Stimulated activated CD4-positive, alpha-beta T cell treated with anti-CD3 and anti-CD28 coated beads, Interleukin-12 subunit alpha, Interleukin-12 subunit beta, amount 100 ng/mL, for 24 hours (primary cell): Measurements from ENCODE around the gene CD72.
A peak's percentile ranks its signal among the peaks of the same experiment; 100 is the strongest.

Experiments used
- DNase-seq, 2 experiments: peaks; one replicate each; pipeline ENCODE4 v3.0.0-alpha.2; 2020; ENCODE audit warnings: low read depth in 2 of 2

The CD72 gene

GRCh38 chr9:35618325-35618727 is at the start of gene CD72:
Gene CD72 (minus strand): TSS chr9:35618413. CDS start chr9:35618303, 110 bp downstream.
- no peak for DNase-seq

- DNase-seq, result no peak
Observed at GRCh38 chr9:35667939-35668338, 49.7 kb upstream of the CD72 start.

- no peak for DNase-seq
Observed at GRCh38 chr9:35666549-35666948, 48.3 kb upstream of the CD72 start.

DNA sequence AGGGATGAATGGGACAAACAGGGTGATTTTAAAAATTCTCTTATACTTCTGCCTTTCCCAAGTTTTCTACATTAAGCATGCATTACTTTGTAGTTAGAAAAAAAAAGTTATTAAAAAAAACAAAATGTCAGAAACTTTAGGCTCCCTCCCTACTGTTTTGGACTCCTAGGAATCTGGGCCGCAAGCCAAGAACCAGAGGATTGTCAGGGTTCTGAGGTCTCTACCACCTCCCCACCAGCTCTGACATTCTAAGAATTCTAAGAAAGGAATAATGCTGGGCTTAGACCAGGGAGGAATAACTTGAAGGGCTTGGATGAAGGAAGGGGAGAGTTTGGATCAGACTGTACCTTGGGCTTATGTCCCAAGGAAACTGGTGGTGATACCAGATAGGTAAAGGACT is 47.8 kb upstream of the CD72 start:
- DNase-seq, result no peak

GRCh38 chr9:35665471-35665818 is 47.2 kb upstream of the CD72 start:
- no peak for DNase-seq

DNA sequence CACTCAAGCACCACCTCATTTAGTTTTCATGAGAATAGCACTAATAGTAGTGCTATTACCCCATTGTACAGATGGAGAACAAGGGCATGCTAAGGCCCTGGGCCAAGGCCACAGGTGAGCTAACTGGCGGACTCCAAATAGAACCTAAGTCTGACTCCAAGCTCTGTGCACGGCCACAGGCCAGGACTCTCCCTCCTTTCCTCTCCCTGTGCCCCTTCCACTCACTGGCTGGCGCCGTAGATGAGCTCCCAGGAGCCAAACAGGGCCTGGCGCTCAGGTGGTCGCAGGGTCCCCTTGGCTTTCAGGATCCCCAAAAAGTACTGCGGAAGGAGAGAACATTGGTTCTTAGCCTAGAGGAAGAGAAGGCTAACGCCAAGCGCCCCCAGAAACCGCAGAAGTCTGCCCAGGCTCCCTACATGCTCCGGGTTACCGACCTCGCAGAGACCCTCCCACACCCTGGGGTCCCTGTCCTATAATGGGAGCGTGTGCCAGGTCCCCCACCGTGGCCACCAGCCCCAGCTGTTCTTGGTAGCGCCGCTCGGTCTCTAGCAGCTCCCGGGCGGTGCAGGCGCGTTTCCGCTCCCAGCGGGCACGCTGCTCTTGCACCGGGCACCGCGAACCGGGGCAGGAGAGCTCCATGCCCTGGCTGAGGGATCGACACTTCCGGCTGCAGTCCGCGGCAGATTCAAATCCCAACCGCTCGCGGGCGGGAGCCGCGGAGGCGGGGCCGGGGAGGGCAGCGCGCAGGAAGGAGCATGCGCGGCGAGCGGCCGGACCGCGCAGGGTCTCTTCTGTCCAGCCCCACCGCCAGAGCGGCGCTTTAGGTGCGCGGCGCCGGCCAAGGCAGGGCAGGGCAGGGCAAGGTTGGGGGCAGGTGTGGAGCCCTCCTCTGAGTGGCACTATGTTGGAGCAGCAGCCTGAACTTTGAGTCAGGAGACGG is 46.6 kb upstream of the CD72 start, which contains the start of gene ARHGEF39:
ARHGEF39 (minus strand) TSS at position 665 of the 940 bp plus-strand sequence; CDS start at position 639, 26 bp downstream.
- peak; percentile 49 to 73 for DNase-seq

- no peak for DNase-seq
Observed at GRCh38 chr9:35662437-35662836, 44.2 kb upstream of the CD72 start.

DNA sequence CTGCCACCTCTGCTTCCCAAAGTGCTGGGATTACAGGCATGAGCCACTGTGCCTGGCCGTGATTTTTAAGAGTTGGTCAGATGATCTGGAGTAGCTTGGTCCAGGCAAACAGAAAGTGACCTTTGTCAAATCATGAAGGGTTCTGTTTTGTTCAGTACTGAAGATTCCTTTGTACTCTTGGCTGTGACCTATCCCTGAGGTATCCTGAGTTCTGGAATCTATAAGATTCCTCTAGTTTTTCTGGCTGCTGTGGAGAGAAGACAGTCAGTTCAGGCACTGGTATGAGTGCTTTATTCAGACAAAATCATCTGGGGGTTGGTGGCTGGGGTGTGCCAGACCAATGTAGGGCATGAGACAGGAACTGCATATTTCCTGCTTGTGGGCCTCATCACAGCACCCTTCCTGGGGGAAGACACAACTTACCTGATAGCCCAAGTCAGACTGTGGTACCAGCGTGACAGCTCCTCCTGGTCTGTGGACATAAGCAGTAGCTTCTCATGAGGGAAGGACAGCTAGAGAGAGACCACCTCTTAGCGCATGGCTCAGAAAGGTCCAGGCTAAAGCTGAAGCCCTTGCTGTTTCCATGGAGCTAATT is 43.6 kb upstream of the CD72 start:
- DNase-seq, result no peak

GRCh38 chr9:35660966-35661415 is 42.8 kb upstream of the CD72 start:
- DNase-seq, result no peak

- DNase-seq, result no peak
Observed at GRCh38 chr9:35659340-35659739, 41.1 kb upstream of the CD72 start.

- no peak for DNase-seq
Observed at GRCh38 chr9:35658968-35659220, 40.7 kb upstream of the CD72 start.

- DNase-seq, result peak; percentile 65 to 67
Observed at GRCh38 chr9:35658137-35658967, 40.1 kb upstream of the CD72 start, which contains the start of gene CCDC107. Gene CCDC107 (plus strand): TSS chr9:35658292. CDS start chr9:35658380, 88 bp downstream.

GRCh38 chr9:35657546-35658136 is 39.4 kb upstream of the CD72 start, which contains the start of gene RMRP:
Gene RMRP (minus strand): TSS chr9:35658019.
- peak; percentile 90 to 96 for DNase-seq

GRCh38 chr9:35656831-35657545 is 38.8 kb upstream of the CD72 start:
- no peak for DNase-seq

GRCh38 chr9:35656348-35656747 is 38.1 kb upstream of the CD72 start:
- DNase-seq, result no peak

GRCh38 chr9:35653611-35654010 is 35.4 kb upstream of the CD72 start:
- DNase-seq, result no peak

- no peak for DNase-seq
Observed at GRCh38 chr9:35652829-35653209, 34.6 kb upstream of the CD72 start.

DNA sequence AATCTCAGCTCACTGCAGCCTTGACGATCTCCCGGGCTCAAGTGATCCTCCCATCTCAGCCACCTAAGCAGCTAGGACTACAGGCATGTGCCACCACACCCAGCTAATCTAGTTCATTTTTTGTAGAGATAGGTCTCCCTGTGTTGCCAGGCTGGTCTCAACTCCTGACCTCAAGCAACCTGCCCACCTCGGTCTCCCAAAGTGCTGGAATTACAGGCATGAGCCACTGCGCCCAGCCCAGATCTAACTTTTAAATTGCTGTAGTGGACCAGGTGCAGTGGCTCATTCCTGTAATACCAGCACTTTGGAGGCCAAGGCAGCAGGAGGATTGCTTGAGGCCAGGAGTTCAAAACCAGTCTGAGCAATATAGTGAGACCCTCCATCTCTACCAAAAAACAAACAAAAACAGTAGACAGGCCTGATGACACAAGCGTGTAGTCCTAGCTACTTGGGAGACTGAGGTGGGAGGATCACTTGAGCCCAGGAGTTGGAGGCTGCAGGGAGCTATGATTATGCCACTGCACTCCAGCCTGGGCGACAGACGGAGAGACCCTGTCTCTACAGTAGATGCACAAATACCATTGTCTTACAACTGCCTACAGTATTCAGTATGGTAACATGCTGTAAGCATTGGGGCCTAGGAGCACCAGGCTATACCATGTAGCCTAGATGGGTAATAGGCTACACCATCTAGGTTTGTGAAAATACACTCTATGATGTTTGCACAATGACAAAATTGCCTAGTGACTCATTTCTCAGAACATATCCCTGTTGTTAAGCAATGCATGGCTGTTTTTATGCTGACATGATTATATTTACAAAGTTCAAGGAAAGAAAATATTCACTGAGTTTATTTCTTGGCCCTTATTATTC is 34.0 kb upstream of the CD72 start:
- no peak for DNase-seq

- DNase-seq, result peak in 1 of 2 experiments; percentile 36
Observed at GRCh38 chr9:35650341-35651158, 32.3 kb upstream of the CD72 start, which contains the start of gene SIT1. Gene SIT1 (minus strand): TSS chr9:35650931. CDS start chr9:35650853, 78 bp downstream.
